Astrocyte of the spinal cord (primary cell): ENCODE data around the gene UGT1A9.

ENCODE experiments used
- DNase-seq: peaks from one replicate; pipeline ENCODE4 v3.0.0; 2011; ENCODE audit warnings: low read depth, low spot score
- H3K4me3 ChIP-seq: 2 replicates; pipeline ENCODE4 v1.5.1; 2011; ENCODE audit warnings: low read depth, mild to moderate bottlenecking, low read length, moderate library complexity
- CTCF ChIP-seq: IDR thresholded peaks from 2 replicates; pipeline ENCODE4 v1.5.1; 2012; ENCODE audit warnings: low read depth, mild to moderate bottlenecking, low read length, inconsistent platforms
- in situ Hi-C: cut with HindIII; loops from 2 replicates; pipeline ENCODE4 v1.10.0; 2017; ENCODE audit warnings: low sequenced_read_pairs

The UGT1A9 gene

DNA sequence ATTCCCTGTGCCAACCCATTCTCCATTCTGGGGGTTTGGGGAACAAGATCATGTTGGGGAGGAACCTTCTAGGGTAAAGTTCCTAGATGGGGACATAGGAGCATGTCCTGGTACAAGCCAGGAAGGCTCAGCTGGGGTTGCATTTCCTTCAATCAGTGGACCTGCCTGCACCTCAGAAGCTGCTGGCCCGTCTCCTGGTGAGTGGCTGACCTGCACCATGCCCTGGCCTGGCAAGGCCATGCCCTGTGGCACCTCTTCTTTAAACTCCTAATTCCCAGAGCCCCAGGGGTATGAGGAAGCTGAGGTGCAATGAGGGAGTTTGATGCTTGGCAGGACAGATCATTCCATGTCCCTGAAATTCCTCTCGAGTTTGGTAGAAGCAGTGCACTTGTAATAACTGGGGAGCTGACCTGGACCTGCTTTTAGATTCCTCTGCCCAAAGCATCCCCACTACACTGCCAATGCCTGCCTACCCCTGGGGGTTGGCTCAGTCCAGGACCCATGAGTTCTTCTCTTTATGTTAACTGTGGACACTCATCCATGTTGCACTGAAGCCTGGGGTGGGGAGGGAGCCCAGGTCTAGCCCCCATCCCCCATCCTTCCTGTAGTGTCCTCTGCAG lies 131.7 kb downstream of the UGT1A9 start:
- in situ Hi-C loops, result no loop called here
- no peak for TF ChIP-seq CTCF
- no peak overlapping the region for H3K4me3 ChIP-seq
- DNase-seq, result no peak

- TF ChIP-seq CTCF, result no peak
- DNase-seq, result no peak
- in situ Hi-C loops, result no loop called here
- no peak overlapping the region for H3K4me3 ChIP-seq
Observed at GRCh38 chr2:233803994-233804393, 132.3 kb downstream of the UGT1A9 start.

DNA sequence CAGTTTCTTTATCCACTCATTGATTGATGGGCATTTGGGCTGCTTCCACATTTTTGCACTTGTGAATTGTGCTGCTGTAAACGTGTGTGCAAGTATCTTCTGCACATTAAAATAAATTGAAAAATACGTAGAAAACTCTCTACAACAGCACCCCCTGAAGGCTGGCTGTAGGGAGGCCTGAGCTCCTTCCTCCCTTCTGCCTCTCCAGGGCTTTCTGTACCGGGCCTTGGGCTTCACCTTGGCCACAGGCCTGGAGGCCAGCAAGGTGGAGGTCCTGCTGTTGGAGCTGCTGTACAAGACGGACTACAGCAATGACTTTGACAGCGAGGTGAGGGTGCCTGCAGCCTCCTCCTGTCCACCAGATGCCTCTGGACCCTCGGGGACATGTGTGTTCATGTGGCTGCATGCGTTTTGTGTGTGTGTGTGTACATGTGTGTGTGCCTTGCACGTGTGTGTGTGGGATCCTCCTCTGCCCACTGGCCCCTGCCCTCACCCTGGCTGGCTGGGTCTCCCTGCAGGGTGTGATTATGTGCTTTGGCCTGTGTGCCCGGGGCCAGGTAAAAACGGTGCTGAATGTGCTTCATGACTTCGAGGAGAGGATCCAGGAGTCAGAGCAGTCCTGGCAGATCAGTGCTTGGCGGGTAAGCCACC lies 135.6 kb downstream of the UGT1A9 start:
- TF ChIP-seq CTCF, result no peak
- in situ Hi-C loops, result no loop called here
- DNase-seq, result no peak
- H3K4me3 ChIP-seq, result no peak overlapping the region

DNA sequence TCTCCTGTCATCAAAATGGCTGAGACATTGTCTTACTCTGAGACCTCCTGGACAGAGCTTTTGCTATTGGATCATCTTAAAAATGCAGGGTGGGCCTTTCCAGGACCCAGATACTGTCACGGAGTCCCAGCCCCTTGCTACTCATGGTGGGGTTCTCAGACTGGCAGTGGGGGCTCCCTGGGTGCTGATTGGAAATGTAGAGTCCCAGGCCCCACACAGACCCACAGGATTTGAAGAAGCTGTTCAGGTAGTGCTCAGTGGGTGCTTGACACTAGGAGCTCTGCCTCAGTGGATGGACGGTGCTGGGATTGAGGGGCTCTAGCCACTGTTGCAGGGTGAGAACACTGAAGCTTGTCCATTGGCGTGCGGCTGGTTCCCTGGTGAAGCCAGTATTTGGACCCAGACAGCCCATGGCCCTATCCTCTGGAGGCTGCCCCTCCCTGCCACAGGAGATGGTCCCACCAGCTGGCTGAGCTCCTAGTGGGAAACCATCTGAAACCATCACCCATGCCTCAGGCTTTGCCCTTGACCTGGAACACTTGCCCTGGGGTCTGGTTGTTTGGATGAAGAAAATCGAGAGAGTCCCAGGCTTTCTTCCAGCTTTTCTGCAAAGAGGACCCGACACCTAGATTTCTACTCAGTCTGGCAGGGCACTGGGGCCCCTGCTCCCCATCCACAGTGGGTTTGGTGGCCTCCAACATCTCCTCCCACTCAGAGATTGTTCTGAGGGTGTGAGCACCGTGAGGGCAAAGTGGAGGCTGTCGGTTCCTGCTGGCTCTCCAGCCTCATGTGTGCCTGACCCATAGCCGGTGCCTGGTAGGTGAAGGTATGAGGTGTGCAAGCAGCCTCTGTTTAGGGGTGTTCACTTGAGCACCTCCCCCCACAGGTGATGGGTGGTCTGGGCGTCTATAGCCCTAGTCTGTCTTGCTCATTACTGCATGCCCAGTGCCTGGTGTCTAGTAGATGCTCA lies 136.6 kb downstream of the UGT1A9 start:
- TF ChIP-seq CTCF, result no peak
- in situ Hi-C loops, result no loop called here
- no peak for DNase-seq
- H3K4me3 ChIP-seq, result no peak overlapping the region

- in situ Hi-C loops, result no loop called here
- no peak for TF ChIP-seq CTCF
- DNase-seq, result no peak
- H3K4me3 ChIP-seq, result no peak overlapping the region
Observed at GRCh38 chr2:233810385-233810784, 138.7 kb downstream of the UGT1A9 start.

DNA sequence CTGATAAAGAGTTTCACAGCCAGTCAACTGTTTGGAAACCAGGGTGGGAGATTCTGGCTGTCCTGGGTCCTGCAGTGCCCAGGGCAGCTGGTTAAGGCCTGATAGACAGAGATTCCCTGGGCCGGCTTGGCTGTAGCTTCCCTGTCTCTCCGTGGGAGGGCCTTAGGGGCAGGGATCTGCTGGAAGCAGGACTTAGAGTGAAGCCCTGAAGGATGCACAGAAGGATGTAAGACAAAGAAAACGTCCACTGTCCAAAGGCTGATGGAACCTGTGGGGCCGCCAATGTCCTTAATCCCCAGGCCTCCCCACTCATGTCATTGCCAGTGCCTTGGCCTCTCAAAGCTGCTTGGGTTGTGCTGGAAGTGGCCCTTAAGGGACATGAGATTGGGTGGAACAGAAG lies 139.4 kb downstream of the UGT1A9 start:
- DNase-seq, result no peak
- TF ChIP-seq CTCF, result no peak
- H3K4me3 ChIP-seq, result no peak overlapping the region
- in situ Hi-C loops, result no loop called here
